ENCODE data around the gene ZNF770.

The ZNF770 gene

GRCh38 chr15:34988027-34988902 lies at the start of gene ZNF770:
Gene ZNF770, minus strand, starts transcription at chr15:34988287. Its CDS starts 4,853 bp downstream, at chr15:34983434.
- DNase-seq, result peak in 57 of 58 donors; percentile 22 to 85 (median 73)

GRCh38 chr15:35028235-35028984 lies 40.3 kb upstream of the ZNF770 start:
- DNase-seq, result no peak

GRCh38 chr15:35023804-35024203 lies 35.7 kb upstream of the ZNF770 start:
- no peak for DNase-seq

GRCh38 chr15:35020974-35021373 lies 32.9 kb upstream of the ZNF770 start:
- no peak for DNase-seq

GRCh38 chr15:35019404-35020327 lies 31.6 kb upstream of the ZNF770 start:
- DNase-seq, result no peak

GRCh38 chr15:35014241-35014640 lies 26.2 kb upstream of the ZNF770 start:
- DNase-seq, result peak in 2 of 58 donors; percentile 5 to 51

GRCh38 chr15:35013370-35013769 lies 25.3 kb upstream of the ZNF770 start:
- no peak for DNase-seq

- no peak for DNase-seq
Observed at GRCh38 chr15:35007397-35007796, 19.3 kb upstream of the ZNF770 start.

GRCh38 chr15:35005933-35006332 lies 17.8 kb upstream of the ZNF770 start:
- DNase-seq, result no peak

GRCh38 chr15:35003928-35004327 lies 15.8 kb upstream of the ZNF770 start:
- DNase-seq, result no peak

GRCh38 chr15:35000511-35000910 lies 12.4 kb upstream of the ZNF770 start:
- DNase-seq, result no peak

- DNase-seq, result no peak
Observed at GRCh38 chr15:34999906-35000305, 11.8 kb upstream of the ZNF770 start.

- no peak for DNase-seq
Observed at GRCh38 chr15:34994925-34995324, 6.8 kb upstream of the ZNF770 start.

- no peak for DNase-seq
Observed at GRCh38 chr15:34993877-34994276, 5.8 kb upstream of the ZNF770 start.

GRCh38 chr15:34993412-34993811 lies 5.3 kb upstream of the ZNF770 start:
- DNase-seq, result no peak

- DNase-seq, result peak in 3 of 58 donors; percentile 27 to 38 (median 29)
Observed at GRCh38 chr15:34987609-34988026, 469 bp downstream of the ZNF770 start.

GRCh38 chr15:34986771-34987480 lies 1.2 kb downstream of the ZNF770 start:
- DNase-seq, result no peak

- no peak for DNase-seq
Observed at GRCh38 chr15:34986326-34986725, 1.8 kb downstream of the ZNF770 start.

- no peak for DNase-seq
Observed at GRCh38 chr15:34984889-34985630, 3.0 kb downstream of the ZNF770 start.

- DNase-seq, result no peak
Observed at GRCh38 chr15:34976743-34977142, 11.3 kb downstream of the ZNF770 start.
